Stimulated activated CD4-positive, alpha-beta T cell treated with anti-CD3 and anti-CD28 coated beads, Interleukin-12 subunit alpha, Interleukin-12 subunit beta, amount 100 ng/mL, for 48 hours (primary cell): ENCODE data around the gene CCDC77.
A peak's percentile ranks its signal among the peaks of the same experiment; 100 is the strongest.

Experiments used
- DNase-seq, 3 donors: peaks; one replicate each; pipeline ENCODE4 v3.0.0-alpha.2; 2020; ENCODE audit warnings: low read depth in 2 of 3, low spot score in 1 of 3

Gene CCDC77

GRCh38 chr12:452667-453210, 51.3 kb downstream of the CCDC77 start:
- peak; percentile 72 to 77 (median 75) for DNase-seq

- DNase-seq: no peak
Observed at GRCh38 chr12:454833-455232, 53.4 kb downstream of the CCDC77 start.

- DNase-seq: no peak
Observed at GRCh38 chr12:455821-456220, 54.4 kb downstream of the CCDC77 start.

- DNase-seq: no peak
Observed at GRCh38 chr12:457676-458075, 56.2 kb downstream of the CCDC77 start.

DNA sequence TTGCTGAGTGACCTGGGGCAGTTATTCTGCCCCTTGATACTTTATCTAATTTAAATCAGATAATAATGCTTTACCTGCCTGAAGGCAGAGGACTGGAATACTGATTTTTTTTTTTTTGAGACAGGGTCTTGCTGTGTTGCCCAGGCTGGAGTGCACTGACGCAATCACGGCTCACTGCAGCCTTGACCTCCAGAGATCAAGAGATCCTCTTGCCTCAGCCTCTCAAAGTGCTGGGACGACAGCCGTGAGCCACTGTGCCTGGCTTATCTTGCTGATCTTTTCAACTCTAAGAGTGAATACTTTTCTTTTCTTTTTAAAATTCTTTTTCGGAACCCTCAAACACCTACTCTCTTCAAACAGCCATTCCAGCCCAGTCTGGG, 57.6 kb downstream of the CCDC77 start:
- DNase-seq: no peak

- DNase-seq: peak in 1 of 3 donors; percentile 18
Observed at GRCh38 chr12:459430-460258, 58.2 kb downstream of the CCDC77 start, which contains the start of gene B4GALNT3. TSS of gene B4GALNT3 (plus strand) at chr12:459939. CDS start at chr12:460377, 438 bp downstream.

DNA sequence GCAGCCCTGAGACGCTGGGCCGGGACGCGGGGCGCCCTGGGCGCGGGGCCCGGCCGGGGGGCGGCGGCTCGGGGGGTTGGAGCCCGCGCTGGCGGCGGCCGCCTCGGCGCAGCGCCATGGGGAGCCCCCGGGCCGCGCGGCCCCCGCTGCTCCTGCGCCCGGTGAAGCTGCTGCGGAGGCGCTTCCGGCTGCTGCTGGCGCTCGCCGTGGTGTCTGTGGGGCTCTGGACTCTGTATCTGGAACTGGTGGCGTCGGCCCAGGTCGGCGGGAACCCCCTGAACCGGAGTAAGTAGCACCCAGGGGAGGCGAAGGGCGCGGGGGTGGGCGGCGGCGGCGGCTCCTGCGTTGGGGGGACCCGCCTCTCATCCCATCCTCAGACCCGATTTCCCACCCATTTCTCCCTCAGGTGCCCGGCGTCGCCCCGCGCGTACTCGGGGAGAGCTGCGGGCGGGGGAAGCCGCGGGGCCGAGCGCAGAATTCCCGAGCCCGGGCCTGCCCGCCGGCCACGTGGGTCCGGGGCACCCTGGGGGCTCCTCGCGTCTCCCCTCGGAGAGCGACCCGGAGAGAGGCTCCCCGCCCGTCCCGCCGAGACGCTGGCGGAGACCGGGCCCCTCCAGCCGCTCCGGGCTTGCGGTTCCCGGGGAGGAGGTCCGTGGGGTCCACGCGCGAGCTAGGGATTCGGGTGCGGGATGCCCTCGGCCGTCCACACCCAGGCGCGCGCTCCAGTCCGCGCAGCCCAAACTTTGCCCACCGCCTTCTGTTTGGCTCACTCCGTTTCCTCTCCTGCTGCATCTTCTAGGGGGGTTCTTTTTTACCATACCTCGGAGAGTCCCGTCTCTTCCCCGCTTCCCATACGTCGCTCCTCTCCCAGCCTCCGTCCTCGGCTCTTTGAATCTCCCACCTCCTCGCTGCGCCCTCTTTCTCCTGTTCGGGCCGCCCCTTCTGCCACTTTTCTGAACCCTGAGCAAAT, 59.1 kb downstream of the CCDC77 start:
- peak in 1 of 3 donors; percentile 14 for DNase-seq

- DNase-seq: no peak
Observed at GRCh38 chr12:461425-461824, 60.0 kb downstream of the CCDC77 start.

DNA sequence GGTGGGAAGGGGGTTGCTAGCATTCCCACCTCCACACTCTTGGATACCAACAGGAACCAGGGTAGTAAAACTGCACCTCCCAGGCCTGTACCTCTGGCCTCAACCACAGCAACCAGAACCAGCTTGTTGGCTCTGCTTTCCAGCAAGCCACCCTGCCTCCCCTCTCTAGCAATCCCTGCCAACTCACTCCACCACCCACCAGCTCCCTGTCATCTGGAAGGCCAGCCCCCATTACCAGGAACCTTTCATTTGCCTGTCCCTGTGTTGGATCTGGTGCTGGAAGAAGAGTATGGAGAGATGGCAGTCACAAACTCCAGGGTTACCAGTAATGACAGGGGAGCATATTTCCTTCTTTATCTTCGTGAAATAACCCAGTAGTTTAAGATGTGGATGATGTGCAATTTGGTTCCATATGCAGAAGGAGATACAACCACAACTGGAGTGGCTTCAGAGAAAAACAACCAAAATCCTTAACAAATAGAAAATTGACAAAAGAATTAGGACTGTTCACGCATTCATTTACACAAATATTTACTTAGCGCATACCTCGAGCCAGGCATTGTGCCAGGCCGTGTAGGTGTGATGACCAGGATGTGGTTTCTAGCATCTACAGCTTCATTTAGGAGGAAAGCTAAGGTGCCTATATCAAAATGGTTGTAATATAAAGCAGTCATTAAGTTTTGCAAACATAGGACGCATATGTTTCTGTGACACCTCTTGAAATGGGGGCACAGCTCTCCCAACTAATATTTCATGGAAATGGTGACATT, 61.7 kb downstream of the CCDC77 start:
- no peak for DNase-seq

GRCh38 chr12:464484-465267, 63.2 kb downstream of the CCDC77 start:
- no peak for DNase-seq

DNA sequence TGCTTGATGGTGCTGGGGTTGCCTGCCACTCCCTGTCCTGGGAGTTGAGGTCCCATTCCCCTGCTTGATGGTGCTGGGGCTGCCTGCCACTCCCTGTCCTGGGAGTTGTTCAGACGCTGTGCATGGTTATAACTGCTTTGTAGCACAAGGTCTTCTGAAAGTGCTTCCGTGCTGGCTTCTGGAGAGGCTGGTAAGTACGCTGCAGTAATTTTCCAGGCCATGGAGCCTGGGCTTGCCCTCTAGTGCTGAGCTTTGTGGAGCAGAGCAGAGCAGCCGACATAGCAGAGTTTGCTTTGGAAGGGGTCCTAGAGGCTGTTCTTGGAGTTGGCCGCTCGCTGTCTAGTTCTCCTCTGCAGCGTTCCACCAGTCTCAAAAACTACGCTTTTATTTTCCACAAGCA, 64.6 kb downstream of the CCDC77 start:
- no peak for DNase-seq

- no peak for DNase-seq
Observed at GRCh38 chr12:466762-467161, 65.3 kb downstream of the CCDC77 start.

- no peak for DNase-seq
Observed at GRCh38 chr12:467591-467990, 66.1 kb downstream of the CCDC77 start.

DNA sequence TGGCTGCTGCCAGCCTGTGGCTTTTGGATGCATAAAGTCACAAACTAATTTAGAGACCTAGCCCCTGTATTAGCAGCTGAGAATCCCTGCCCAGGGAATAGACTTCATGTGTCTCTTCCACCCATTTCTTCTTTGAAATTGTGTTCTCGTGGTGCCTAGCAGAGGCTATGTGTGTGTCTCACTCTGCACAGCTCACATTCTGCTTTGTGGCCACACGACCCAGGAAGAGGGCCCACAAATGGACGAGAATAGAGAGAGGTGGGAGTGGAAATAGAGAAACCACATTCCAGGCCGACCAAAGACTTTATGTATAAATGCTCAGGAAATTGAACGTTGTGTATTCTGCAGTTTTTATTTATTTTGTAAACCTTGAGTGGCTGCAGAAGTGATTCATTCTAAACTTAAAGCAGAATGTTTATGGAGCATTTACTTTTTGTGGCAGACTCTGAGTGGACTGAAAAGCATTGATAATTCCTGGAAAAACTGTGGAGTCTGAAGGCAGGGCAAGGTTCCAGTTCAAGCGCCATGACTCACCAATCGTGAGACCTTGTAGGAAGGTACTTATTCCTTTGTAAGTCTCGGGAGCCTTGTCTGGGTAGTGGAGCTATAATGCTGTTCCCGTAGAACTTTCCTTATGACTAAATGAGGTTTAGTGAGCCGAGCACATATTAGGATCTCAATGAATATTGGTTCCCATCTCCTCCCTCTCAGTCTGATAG, 67.4 kb downstream of the CCDC77 start:
- no peak for DNase-seq

DNA sequence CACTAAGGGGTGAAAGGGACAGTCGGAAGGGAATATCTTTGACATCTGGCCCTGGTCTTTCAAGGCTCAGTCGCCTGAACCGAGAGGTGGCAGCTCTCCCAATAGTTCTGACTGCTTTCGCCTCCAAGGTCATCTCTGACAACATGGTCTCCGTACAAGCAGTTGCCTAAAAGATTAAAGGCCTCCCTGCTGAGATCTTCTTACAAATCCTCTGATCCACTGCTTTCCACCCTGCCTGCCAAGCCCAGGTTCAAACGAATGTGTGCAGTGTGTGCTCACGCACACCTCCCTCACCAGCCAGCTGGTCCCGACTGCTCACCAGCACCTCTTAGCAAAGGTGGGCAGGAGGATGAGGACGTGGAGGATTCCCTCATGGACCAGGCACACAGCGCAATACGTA, 68.7 kb downstream of the CCDC77 start:
- no peak for DNase-seq

DNA sequence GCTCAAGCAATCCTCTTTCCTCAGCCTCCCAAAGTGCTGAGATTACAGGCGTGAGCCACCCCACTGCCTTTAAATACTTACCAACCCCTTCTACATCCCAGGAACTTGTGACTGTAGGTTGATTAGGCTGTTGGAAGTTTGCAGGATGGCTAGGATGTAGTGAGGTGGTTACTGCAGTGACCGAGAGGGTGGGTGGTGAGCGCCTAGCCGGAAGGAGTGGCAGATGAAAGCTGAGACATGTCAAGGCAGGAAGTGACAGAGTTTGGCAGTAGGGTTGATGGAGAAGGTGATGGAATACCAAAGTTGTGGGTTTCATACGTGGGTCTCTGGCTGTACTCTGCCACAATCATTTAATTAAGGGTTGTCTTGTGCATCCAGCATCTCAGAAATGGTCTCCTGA, 71.8 kb downstream of the CCDC77 start:
- DNase-seq: no peak

DNA sequence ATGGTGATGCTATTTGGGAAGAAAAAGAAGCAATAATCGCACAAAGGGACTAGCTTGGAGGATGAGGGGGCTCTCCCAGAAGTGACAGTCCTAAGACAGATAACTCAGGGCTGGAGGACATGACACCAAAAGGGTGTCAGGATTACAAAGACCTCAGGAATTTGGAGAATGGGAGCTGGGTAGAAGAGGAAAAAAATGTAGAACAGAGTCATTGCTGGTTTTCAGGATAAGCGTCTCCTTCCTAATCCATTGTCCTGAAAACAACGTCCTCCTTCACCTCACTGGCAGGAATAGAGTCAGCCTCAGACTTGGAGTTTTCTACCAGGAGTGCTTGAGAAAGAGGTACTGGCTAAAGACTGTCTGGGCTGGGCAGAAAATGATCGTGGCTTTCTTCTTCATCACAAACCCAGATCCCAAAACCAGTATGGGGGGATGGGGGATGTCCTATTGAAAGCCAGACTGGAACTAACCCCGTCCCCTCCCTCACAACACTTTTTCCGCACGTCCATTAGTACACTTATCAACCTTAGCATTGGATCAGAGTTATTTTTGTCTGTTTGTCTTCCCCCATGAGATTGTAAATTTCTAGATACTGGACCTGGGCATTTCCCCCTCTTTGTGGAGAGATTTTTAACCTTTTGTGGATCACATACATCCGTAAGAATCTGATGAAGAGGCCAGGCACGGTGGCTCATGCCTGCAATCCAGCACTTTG, 72.6 kb downstream of the CCDC77 start:
- DNase-seq: no peak

GRCh38 chr12:475286-475685, 73.8 kb downstream of the CCDC77 start:
- DNase-seq: no peak

GRCh38 chr12:479161-479560, 77.7 kb downstream of the CCDC77 start:
- DNase-seq: no peak
